ENCODE measurements around the gene NBAS. TPM values are rescaled to one million over a fixed set of nuclear protein-coding genes. Genes with fewer than 3 reads are reported as not detected.
"Not testable (repeated sequence)": the region's sequence is repeated elsewhere in the genome, so short reads cannot be mapped to it uniquely, and the experiment has no call there.

NBAS gene
- total RNA-seq, 1 donor from 2014 or later, result 126 TPM

- no peak overlapping the region for H3K4me3 ChIP-seq (ENCODE audit: low read length in 3 of 3)
- H3K9me3 ChIP-seq (ENCODE audit: control insufficient read depth in 3 of 3, low read length in 3 of 3), result no peaks in the 10 kb centered on the region
- peaks cover 4 to 13% (median 9%) of the 10 kb centered on the region in 3 donors for H3K4me1 ChIP-seq (ENCODE audit: control insufficient read depth in 3 of 3, insufficient read depth in 3 of 3, low read length in 3 of 3)
- H3K9ac ChIP-seq (ENCODE audit: low read depth in 1 of 3, low read length in 3 of 3), result no peak overlapping the region
- H3K36me3 ChIP-seq (ENCODE audit: control insufficient read depth in 3 of 3, insufficient read depth in 3 of 3, low read length in 3 of 3), result peaks cover 0 to 2% (median 0%) of the 10 kb centered on the region in 3 donors
- H3K27ac ChIP-seq (ENCODE audit: low read depth, low read length), result no peak overlapping the region
- no peaks in the 10 kb centered on the region for H3K27me3 ChIP-seq (ENCODE audit: control insufficient read depth in 3 of 3, insufficient read depth in 3 of 3, low read length in 3 of 3)
These were observed 110.3 kb downstream of the NBAS start for GRCh38 chr2:15450808-15451207.

- H3K9ac ChIP-seq (ENCODE audit: low read depth in 1 of 3, low read length in 3 of 3), result peak overlapping the region in 2 of 3 donors; percentile 10 to 35
- no peaks in the 10 kb centered on the region for H3K27me3 ChIP-seq (ENCODE audit: control insufficient read depth in 3 of 3, insufficient read depth in 3 of 3, low read length in 3 of 3)
- H3K4me1 ChIP-seq (ENCODE audit: control insufficient read depth in 3 of 3, insufficient read depth in 3 of 3, low read length in 3 of 3), result peaks cover 4 to 13% (median 9%) of the 10 kb centered on the region in 3 donors
- peak overlapping the region; percentile 79 for H3K27ac ChIP-seq (ENCODE audit: low read depth, low read length)
- no peak overlapping the region for H3K4me3 ChIP-seq (ENCODE audit: low read length in 3 of 3)
- H3K9me3 ChIP-seq (ENCODE audit: control insufficient read depth in 3 of 3, low read length in 3 of 3), result no peaks in the 10 kb centered on the region
- H3K36me3 ChIP-seq (ENCODE audit: control insufficient read depth in 3 of 3, insufficient read depth in 3 of 3, low read length in 3 of 3), result peaks cover 0 to 2% (median 0%) of the 10 kb centered on the region in 3 donors
These were observed 111.4 kb downstream of the NBAS start for GRCh38 chr2:15449556-15450236.

GRCh38 chr2:15448250-15448839, 112.8 kb downstream of the NBAS start:
- no peaks in the 10 kb centered on the region for H3K27me3 ChIP-seq (ENCODE audit: control insufficient read depth in 3 of 3, insufficient read depth in 3 of 3, low read length in 3 of 3)
- H3K4me1 ChIP-seq (ENCODE audit: control insufficient read depth in 3 of 3, insufficient read depth in 3 of 3, low read length in 3 of 3), result peaks cover 4 to 13% (median 9%) of the 10 kb centered on the region in 3 donors
- peaks cover 0 to 2% (median 0%) of the 10 kb centered on the region in 3 donors for H3K36me3 ChIP-seq (ENCODE audit: control insufficient read depth in 3 of 3, insufficient read depth in 3 of 3, low read length in 3 of 3)
- H3K4me3 ChIP-seq (ENCODE audit: low read length in 3 of 3), result no peak overlapping the region
- no peaks in the 10 kb centered on the region for H3K9me3 ChIP-seq (ENCODE audit: control insufficient read depth in 3 of 3, low read length in 3 of 3)
- H3K9ac ChIP-seq (ENCODE audit: low read depth in 1 of 3, low read length in 3 of 3), result no peak overlapping the region
- H3K27ac ChIP-seq (ENCODE audit: low read depth, low read length), result peak overlapping the region; percentile 52

GRCh38 chr2:15447381-15447780, 113.8 kb downstream of the NBAS start:
- H3K27ac ChIP-seq (ENCODE audit: low read depth, low read length), result no peak overlapping the region

GRCh38 chr2:15446961-15447360, 114.2 kb downstream of the NBAS start:
- no peak overlapping the region for H3K27ac ChIP-seq (ENCODE audit: low read depth, low read length)
- H3K9me3 ChIP-seq (ENCODE audit: control insufficient read depth in 3 of 3, low read length in 3 of 3), result no peaks in the 10 kb centered on the region
- H3K36me3 ChIP-seq (ENCODE audit: control insufficient read depth in 3 of 3, insufficient read depth in 3 of 3, low read length in 3 of 3), result no peaks in the 10 kb centered on the region
- peaks cover 4 to 13% (median 9%) of the 10 kb centered on the region in 3 donors for H3K4me1 ChIP-seq (ENCODE audit: control insufficient read depth in 3 of 3, insufficient read depth in 3 of 3, low read length in 3 of 3)
- no peak overlapping the region for H3K9ac ChIP-seq (ENCODE audit: low read depth in 1 of 3, low read length in 3 of 3)
- H3K27me3 ChIP-seq (ENCODE audit: control insufficient read depth in 3 of 3, insufficient read depth in 3 of 3, low read length in 3 of 3), result no peaks in the 10 kb centered on the region
- no peak overlapping the region for H3K4me3 ChIP-seq (ENCODE audit: low read length in 3 of 3)

More at GRCh38 chr2:15447381-15447780, 113.8 kb downstream of the NBAS start:
- Histone ChIP-seq H3K4me1 (ENCODE audit: control insufficient read depth in 3 of 3, insufficient read depth in 3 of 3, low read length in 3 of 3) (peaks cover 4 to 13% (median 9%) of the 10 kb centered on the region in 3 donors), H3K4me3 (ENCODE audit: low read length in 3 of 3) (no peak overlapping the region), H3K9ac (ENCODE audit: low read depth in 1 of 3, low read length in 3 of 3) (no peak overlapping the region), H3K9me3 (ENCODE audit: control insufficient read depth in 3 of 3, low read length in 3 of 3) (no peaks in the 10 kb centered on the region), H3K36me3 (ENCODE audit: control insufficient read depth in 3 of 3, insufficient read depth in 3 of 3, low read length in 3 of 3) (no peaks in the 10 kb centered on the region), H3K27me3 (ENCODE audit: control insufficient read depth in 3 of 3, insufficient read depth in 3 of 3, low read length in 3 of 3) (no peaks in the 10 kb centered on the region)

GRCh38 chr2:15445891-15446562, 115.1 kb downstream of the NBAS start:
- H3K27ac ChIP-seq (ENCODE audit: low read depth, low read length), result no peak overlapping the region
- H3K9ac ChIP-seq (ENCODE audit: low read depth in 1 of 3, low read length in 3 of 3), result no peak overlapping the region
- no peaks in the 10 kb centered on the region for H3K9me3 ChIP-seq (ENCODE audit: control insufficient read depth in 3 of 3, low read length in 3 of 3)
- no peaks in the 10 kb centered on the region for H3K27me3 ChIP-seq (ENCODE audit: control insufficient read depth in 3 of 3, insufficient read depth in 3 of 3, low read length in 3 of 3)
- H3K36me3 ChIP-seq (ENCODE audit: control insufficient read depth in 3 of 3, insufficient read depth in 3 of 3, low read length in 3 of 3), result no peaks in the 10 kb centered on the region
- no peak overlapping the region for H3K4me3 ChIP-seq (ENCODE audit: low read length in 3 of 3)
- peaks cover 4 to 13% (median 9%) of the 10 kb centered on the region in 3 donors for H3K4me1 ChIP-seq (ENCODE audit: control insufficient read depth in 3 of 3, insufficient read depth in 3 of 3, low read length in 3 of 3)

- not testable (repeated sequence) for H3K4me1 ChIP-seq (ENCODE audit: control insufficient read depth in 3 of 3, insufficient read depth in 3 of 3, low read length in 3 of 3); H3K27me3 ChIP-seq (ENCODE audit: control insufficient read depth in 3 of 3, insufficient read depth in 3 of 3, low read length in 3 of 3); H3K27ac ChIP-seq (ENCODE audit: low read depth, low read length); H3K9ac ChIP-seq (ENCODE audit: low read depth in 1 of 3, low read length in 3 of 3); H3K9me3 ChIP-seq (ENCODE audit: control insufficient read depth in 3 of 3, low read length in 3 of 3); H3K4me3 ChIP-seq (ENCODE audit: low read length in 3 of 3); H3K36me3 ChIP-seq (ENCODE audit: control insufficient read depth in 3 of 3, insufficient read depth in 3 of 3, low read length in 3 of 3)
These were observed 121.2 kb downstream of the NBAS start for GRCh38 chr2:15439768-15440524.

- H3K9ac ChIP-seq (ENCODE audit: low read depth in 1 of 3, low read length in 3 of 3); H3K36me3 ChIP-seq (ENCODE audit: control insufficient read depth in 3 of 3, insufficient read depth in 3 of 3, low read length in 3 of 3); H3K4me1 ChIP-seq (ENCODE audit: control insufficient read depth in 3 of 3, insufficient read depth in 3 of 3, low read length in 3 of 3); H3K4me3 ChIP-seq (ENCODE audit: low read length in 3 of 3); H3K27ac ChIP-seq (ENCODE audit: low read depth, low read length); H3K27me3 ChIP-seq (ENCODE audit: control insufficient read depth in 3 of 3, insufficient read depth in 3 of 3, low read length in 3 of 3); H3K9me3 ChIP-seq (ENCODE audit: control insufficient read depth in 3 of 3, low read length in 3 of 3): not testable (repeated sequence)
These were observed 121.8 kb downstream of the NBAS start for GRCh38 chr2:15439366-15439765.

- Histone ChIP-seq H3K27ac (ENCODE audit: low read depth, low read length) (no peak overlapping the region), H3K36me3 (ENCODE audit: control insufficient read depth in 3 of 3, insufficient read depth in 3 of 3, low read length in 3 of 3) (no peaks in the 10 kb centered on the region), H3K4me3 (ENCODE audit: low read length in 3 of 3) (no peak overlapping the region), H3K9me3 (ENCODE audit: control insufficient read depth in 3 of 3, low read length in 3 of 3) (no peaks in the 10 kb centered on the region), H3K4me1 (ENCODE audit: control insufficient read depth in 3 of 3, insufficient read depth in 3 of 3, low read length in 3 of 3) (no peaks in the 10 kb centered on the region), H3K9ac (ENCODE audit: low read depth in 1 of 3, low read length in 3 of 3) (no peak overlapping the region), H3K27me3 (ENCODE audit: control insufficient read depth in 3 of 3, insufficient read depth in 3 of 3, low read length in 3 of 3) (no peaks in the 10 kb centered on the region)
These were observed 124.9 kb downstream of the NBAS start for GRCh38 chr2:15436195-15436594.

Data from skeletal muscle tissue (tissue), 4 donors.